PC-3 (cell line): Measurements from ENCODE around the gene ARHGEF28. TPM values are rescaled to one million over a fixed set of nuclear protein-coding genes. Genes with fewer than 3 reads are reported as not detected.

ENCODE experiments used
- ATAC-seq: fragments of 200-7000 bp; cut with Tn5 transposase; 2 replicates; pipeline ENCODE4 v1.9.1; 2020; ENCODE audit warnings: mild to moderate bottlenecking, moderate library complexity
- BruUV-seq: library from RNA; stranded (reverse); fragments of 400-500 nt; replicated peaks from 2 replicates; lab custom pipeline; 2021; lab: Mats Ljungman, UMichigan
- CTCF ChIA-PET: fragments of 300-600 bp; sonication (Branson Sonifier 250); formaldehyde crosslinking; loops from one replicate; lab custom pipeline; 2022; ENCODE audit warnings: antibody characterized with exemption; lab: Charles Lee
- POLR2A ChIA-PET: fragments of 300-600 bp; sonication (Branson Sonifier 250); formaldehyde crosslinking; loops from one replicate; lab custom pipeline; 2022; ENCODE audit warnings: antibody characterized with exemption; ENCODE audit not compliant: unreplicated experiment; lab: Charles Lee
- DNase-seq: peaks from one replicate; pipeline ENCODE4 v3.0.0-alpha.2; 2015
- H2AFZ ChIP-seq: fragments of 300-600 bp; sonication (generic); 2 replicates; pipeline ENCODE4 v1.6.0; 2016; ENCODE audit warnings: antibody characterized with exemption, low read length
- H3F3A ChIP-seq: fragments of 300-600 bp; sonication (generic); one replicate; pipeline ENCODE4 v1.6.0; 2017; ENCODE audit warnings: antibody characterized with exemption, low read length, control low read depth, mild to moderate bottlenecking; ENCODE audit not compliant: unreplicated experiment
- H3K27ac ChIP-seq: fragments of 300-600 bp; sonication (generic); 2 replicates; pipeline ENCODE4 v1.5.1; 2016; ENCODE audit warnings: mild to moderate bottlenecking, low read length
- H3K27me3 ChIP-seq: fragments of 300-600 bp; sonication (generic); 2 replicates; pipeline ENCODE4 v1.6.1; 2016; ENCODE audit warnings: low read length, mixed read lengths
- H3K36me3 ChIP-seq: fragments of 300-600 bp; sonication (generic); 2 replicates; pipeline ENCODE4 v1.6.1; 2016; ENCODE audit warnings: low read depth, mixed run types, low read length, mixed read lengths
- H3K4me1 ChIP-seq: fragments of 300-600 bp; sonication (generic); 2 replicates; pipeline ENCODE4 v1.5.1; 2016; ENCODE audit warnings: low read length; ENCODE audit not compliant: insufficient read depth
- H3K4me2 ChIP-seq: fragments of 300-600 bp; sonication (generic); 2 replicates; pipeline ENCODE4 v1.6.0; 2016; ENCODE audit warnings: low read length
- H3K4me3 ChIP-seq: fragments of 300-600 bp; sonication (generic); 2 replicates; pipeline ENCODE4 v1.5.1; 2016; ENCODE audit warnings: mild to moderate bottlenecking, low read length, mixed read lengths
- H3K79me2 ChIP-seq: fragments of 300-600 bp; sonication (generic); 2 replicates; pipeline ENCODE4 v1.6.1; 2017; ENCODE audit warnings: low read length, mixed read lengths
- H3K9ac ChIP-seq: fragments of 300-600 bp; sonication (generic); 2 replicates; pipeline ENCODE4 v1.6.0; 2016; ENCODE audit warnings: mild to moderate bottlenecking, low read length
- H3K9me2 ChIP-seq: fragments of 300-600 bp; sonication (generic); replicated peaks from 2 replicates; pipeline ENCODE4 v1.6.1; 2016; ENCODE audit warnings: mixed run types, low read length, mixed read lengths
- H3K9me3 ChIP-seq: fragments of 300-600 bp; sonication (generic); 2 replicates; pipeline ENCODE4 v1.6.1; 2016; ENCODE audit warnings: low read length, mixed read lengths
- H4K20me1 ChIP-seq: fragments of 300-600 bp; sonication (generic); 2 replicates; pipeline ENCODE4 v1.6.1; 2016; ENCODE audit warnings: low read length, mixed read lengths
- CTCF ChIP-seq: fragments of 300-600 bp; sonication (generic); conservative IDR thresholded peaks from 2 replicates; pipeline ENCODE4 v1.5.1; 2017; ENCODE audit warnings: antibody characterized with exemption, low read depth, mild to moderate bottlenecking, low read length
- EZH2 ChIP-seq: fragments of 300-600 bp; sonication (generic); IDR thresholded peaks from one replicate; pipeline ENCODE4 v1.6.1; 2017; ENCODE audit warnings: antibody characterized with exemption, mild to moderate bottlenecking, low read length; ENCODE audit not compliant: unreplicated experiment
- EZH2phosphoT487 ChIP-seq: fragments of 300-600 bp; sonication (generic); IDR thresholded peaks from 2 replicates; pipeline ENCODE4 v1.6.1; 2018; ENCODE audit warnings: mild to moderate bottlenecking, antibody characterized with exemption, low read length, borderline replicate concordance
- intact Hi-C: fragments of 100-400 bp; cut with micrococcal nuclease; formaldehyde crosslinking; loops from 2 replicates; pipeline ENCODE4 v1.9.0; 2023
- total RNA-seq: library from RNA; depleted of rRNA; stranded (reverse); fragments of >200 nt; gene quantifications from 2 replicates; pipeline ENCODE4 v1.2.3, GENCODE V29; 2014

ARHGEF28 gene
- total RNA-seq, 1 experiment from 2014 or later: 24.2 TPM

GRCh38 chr5:73830646-73831045, 204.7 kb downstream of the ARHGEF28 start:
- DNase-seq (no peak), ATAC-seq (no peak)
- Histone ChIP-seq H3K27me3 (no peaks in the 10 kb centered on the region), H3K4me1 (no peaks in the 10 kb centered on the region), H3K9me2 (no peaks in the 10 kb centered on the region), H4K20me1 (no peaks in the 10 kb centered on the region), H3K36me3 (no peaks in the 10 kb centered on the region), H3K9me3 (no peaks in the 10 kb centered on the region), H3F3A (no peaks in the 10 kb centered on the region), H3K4me3 (no peak overlapping the region), H3K27ac (no peak overlapping the region), H3K79me2 (no peaks in the 10 kb centered on the region), H3K4me2 (no peak overlapping the region), H2AFZ (no peak overlapping the region), H3K9ac (no peak overlapping the region)
- ChIA-PET POLR2A (no interaction called here), CTCF (no interaction called here)
- no TSS peak for BruUV-seq
- intact Hi-C loops: no loop called here
- TF ChIP-seq EZH2phosphoT487: no peak
- no peak for TF ChIP-seq CTCF
- no peak for TF ChIP-seq EZH2

- Histone ChIP-seq H2AFZ (no peak overlapping the region), H3K27me3 (no peaks in the 10 kb centered on the region), H3K9me3 (no peaks in the 10 kb centered on the region), H3K36me3 (no peaks in the 10 kb centered on the region), H3K9me2 (no peaks in the 10 kb centered on the region), H3F3A (no peaks in the 10 kb centered on the region), H3K79me2 (no peaks in the 10 kb centered on the region), H3K4me1 (no peaks in the 10 kb centered on the region), H3K27ac (no peak overlapping the region), H3K4me3 (no peak overlapping the region), H4K20me1 (no peaks in the 10 kb centered on the region), H3K4me2 (no peak overlapping the region), H3K9ac (no peak overlapping the region)
- ChIA-PET CTCF (no interaction called here), POLR2A (no interaction called here)
- intact Hi-C loops: no loop called here
- TF ChIP-seq EZH2phosphoT487 (no peak), EZH2 (no peak), CTCF (no peak)
- ATAC-seq: no peak
- no TSS peak for BruUV-seq
- no peak for DNase-seq
These were observed 205.1 kb downstream of the ARHGEF28 start for GRCh38 chr5:73831066-73831465.

DNA sequence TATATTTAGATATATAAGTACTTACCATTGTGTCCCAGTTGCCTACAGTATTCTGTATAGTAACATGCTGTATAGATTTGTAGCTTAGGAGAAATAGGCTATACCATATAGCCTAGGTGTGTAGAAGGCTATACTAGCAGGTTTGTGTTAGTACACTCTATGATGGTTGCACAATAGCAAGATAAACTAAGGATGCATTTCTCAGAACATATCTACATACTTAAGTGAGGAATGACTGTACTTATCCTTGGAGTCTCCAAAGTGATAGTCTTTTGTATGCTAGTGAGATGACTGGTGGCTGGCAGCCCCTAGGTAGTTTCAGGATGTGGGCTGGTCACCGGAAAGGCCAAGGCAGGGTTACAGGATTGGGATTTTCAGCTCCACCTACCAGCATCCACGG, 208.7 kb downstream of the ARHGEF28 start:
- Histone ChIP-seq H3K36me3 (peaks cover 12% of the 10 kb centered on the region; the same call in 1 of the 2 replicates), H2AFZ (no peak overlapping the region), H4K20me1 (no peaks in the 10 kb centered on the region), H3K4me1 (no peaks in the 10 kb centered on the region), H3F3A (no peaks in the 10 kb centered on the region), H3K9ac (no peak overlapping the region), H3K79me2 (no peaks in the 10 kb centered on the region), H3K9me2 (no peaks in the 10 kb centered on the region), H3K9me3 (0 out of 2 replicates have a peak, but pooled peaks cover 12% of the 10 kb centered on the region), H3K27ac (no peak overlapping the region), H3K4me3 (no peak overlapping the region), H3K27me3 (no peaks in the 10 kb centered on the region), H3K4me2 (no peak overlapping the region)
- no TSS peak for BruUV-seq
- ChIA-PET CTCF (no interaction called here), POLR2A (no interaction called here)
- DNase-seq (no peak), ATAC-seq (no peak)
- intact Hi-C loops: no loop called here
- no peak for TF ChIP-seq EZH2phosphoT487
- no peak for TF ChIP-seq EZH2
- TF ChIP-seq CTCF: no peak
